SKM-1 treated with dmso at 0.1 percent for 144 hours (cell line): Measurements from ENCODE around the gene ARID3B.

ENCODE experiments used
- DNase-seq: peaks from one replicate; lab custom pipeline; 2025; ENCODE audit not compliant: unreplicated experiment; lab: John Stamatoyannopoulos, UW

ARID3B gene

DNA sequence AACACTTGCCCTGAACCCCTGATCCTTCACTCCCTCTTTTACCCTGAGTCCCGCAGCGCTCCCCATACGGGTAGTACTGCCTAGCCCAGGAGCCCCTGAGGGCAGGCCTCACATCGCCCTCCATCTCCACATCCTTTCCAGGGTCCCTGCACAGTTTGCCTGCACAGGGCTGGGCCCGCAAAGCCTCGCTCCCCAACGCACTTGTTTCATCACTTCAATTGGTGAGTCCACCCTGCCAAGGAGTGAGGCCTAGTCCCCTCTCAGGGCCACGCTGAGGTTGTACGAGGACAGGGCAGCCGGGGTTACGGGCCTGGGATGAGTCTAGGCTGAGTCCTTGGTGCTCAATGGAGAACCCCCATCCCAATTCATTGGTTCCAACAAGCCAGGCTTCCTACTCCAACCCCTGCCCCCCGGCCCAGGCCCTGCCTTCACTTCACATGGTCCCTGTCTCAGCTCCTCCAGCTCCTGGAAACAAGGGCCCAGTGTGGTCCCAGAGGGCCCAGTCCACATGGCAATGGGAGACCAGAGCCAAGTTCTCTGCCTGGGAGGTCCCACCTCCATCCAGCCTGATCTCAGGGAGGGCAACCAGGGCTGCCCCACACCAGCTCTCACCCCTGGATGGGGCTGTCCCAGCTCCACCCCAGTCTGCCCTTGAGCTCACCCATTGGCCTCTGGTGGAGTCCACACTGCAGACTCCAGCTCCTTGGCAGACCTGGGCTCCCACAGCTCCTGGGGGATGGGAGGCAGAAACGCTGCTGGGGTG, 62.2 kb downstream of the ARID3B start:
- no peak for DNase-seq

GRCh38 chr15:74603789-74604705, 63.0 kb downstream of the ARID3B start:
- DNase-seq, result no peak

DNA sequence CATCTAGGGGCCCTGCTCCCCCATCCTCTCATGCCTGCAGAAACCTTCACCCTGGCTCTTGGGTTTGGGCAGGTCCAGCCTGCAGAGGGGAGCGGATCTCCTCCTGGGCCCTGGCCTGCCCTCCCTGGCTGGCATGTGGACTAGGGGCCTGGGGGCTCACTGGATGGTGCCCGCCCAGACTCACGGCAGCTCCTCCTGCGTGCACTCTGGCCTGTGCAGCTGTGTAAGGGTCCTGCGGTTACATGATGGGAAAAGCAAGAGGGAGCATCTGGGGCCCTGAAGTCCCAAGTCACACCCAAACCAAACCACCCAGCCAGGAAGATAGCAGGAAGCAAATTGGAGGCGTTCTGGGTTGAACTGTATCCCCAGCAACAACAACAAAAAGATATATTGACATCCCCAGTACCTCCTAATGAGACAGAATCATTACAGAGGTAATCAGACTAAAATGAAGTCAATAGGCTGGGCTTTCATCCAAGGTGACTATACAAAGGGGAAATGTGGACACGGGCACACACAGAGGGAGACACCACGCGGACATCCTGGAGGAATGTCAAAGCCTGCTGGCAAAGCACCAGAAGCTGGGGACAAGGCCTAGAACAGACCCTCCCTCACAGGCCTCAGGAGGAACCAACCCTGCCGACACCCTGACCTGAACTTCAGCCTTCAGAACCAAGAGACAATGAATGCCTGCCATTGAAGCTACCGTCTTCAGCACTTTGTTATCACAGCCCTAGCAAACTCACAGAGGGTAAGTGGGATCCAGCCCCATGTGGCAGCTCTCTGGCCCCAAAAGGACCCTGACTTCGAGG, 64.2 kb downstream of the ARID3B start:
- DNase-seq, result no peak

GRCh38 chr15:74605795-74606150, 64.8 kb downstream of the ARID3B start:
- DNase-seq, result no peak

DNA sequence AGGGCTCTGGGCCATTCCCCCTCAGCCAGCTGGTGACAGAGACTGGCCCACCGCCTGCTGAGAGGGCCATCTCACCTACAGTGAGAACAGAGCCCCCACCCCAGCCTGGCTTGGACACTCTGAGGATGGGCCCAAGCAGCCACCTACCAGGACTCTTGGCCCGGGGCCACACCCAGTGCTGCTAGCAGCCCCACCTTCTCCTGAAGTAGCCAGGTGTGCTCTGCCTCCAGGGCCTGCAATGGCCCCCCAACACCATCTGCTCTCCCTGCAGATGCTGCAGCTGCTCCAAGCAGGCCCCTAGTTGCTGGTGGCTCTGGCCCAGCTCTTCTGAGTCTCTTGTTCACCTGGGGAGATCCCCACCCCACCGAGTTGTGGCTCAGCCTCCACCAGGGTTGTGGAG, 67.8 kb downstream of the ARID3B start:
- no peak for DNase-seq

- no peak for DNase-seq
Observed at GRCh38 chr15:74609938-74610301, 68.9 kb downstream of the ARID3B start.

DNA sequence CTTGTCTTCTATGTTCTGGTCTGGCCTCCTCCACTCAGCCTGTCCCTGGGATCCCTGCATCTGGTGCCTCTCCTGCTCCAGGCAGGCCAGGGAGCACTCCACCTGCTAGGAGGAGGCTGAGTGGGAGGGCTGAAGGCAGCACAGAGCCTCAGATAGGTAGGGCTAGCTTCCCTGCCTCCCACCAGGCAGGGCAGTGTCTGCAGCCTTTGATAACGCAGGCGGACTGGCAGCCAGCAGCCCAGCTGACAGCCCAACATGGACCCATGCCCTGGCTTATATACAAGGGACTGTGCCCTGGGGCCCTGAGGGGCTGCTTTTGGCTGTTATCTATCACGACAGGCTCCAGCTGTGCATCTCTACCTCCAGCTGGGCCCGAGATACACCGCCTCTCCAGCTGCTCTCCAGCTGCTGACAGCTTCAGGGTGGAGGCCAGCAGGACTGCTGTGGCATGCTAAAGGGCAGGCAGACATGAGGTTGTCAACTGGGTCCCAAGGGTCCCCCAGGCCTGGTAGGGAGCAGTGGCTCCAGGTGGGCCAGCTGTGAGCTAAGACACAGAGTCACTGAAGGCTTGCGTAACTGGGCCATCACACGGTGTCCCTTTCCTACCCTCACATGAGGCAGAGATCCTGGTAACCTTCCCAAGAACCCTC, 69.4 kb downstream of the ARID3B start:
- DNase-seq, result no peak

GRCh38 chr15:74611341-74611740, 70.3 kb downstream of the ARID3B start:
- no peak for DNase-seq

DNA sequence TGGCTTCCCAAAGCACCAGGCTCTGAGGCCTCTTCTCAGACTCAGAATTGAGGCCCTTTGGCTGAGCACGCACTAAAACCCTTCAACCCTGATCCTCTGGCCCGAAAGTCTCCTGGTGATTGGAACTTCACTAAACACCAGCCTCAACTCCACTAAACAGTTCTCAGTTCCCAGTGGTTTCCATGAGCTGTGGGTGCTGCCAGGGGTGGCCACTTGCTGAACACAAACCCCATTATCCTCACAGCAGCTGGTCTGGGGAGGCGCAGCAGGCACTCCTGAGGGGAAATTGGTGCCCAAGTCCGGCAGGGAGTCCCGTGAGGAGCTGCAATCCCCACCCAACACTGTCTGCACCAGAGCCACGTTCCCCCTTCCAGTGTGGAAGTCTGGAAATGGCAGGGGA, 70.8 kb downstream of the ARID3B start:
- no peak for DNase-seq

DNA sequence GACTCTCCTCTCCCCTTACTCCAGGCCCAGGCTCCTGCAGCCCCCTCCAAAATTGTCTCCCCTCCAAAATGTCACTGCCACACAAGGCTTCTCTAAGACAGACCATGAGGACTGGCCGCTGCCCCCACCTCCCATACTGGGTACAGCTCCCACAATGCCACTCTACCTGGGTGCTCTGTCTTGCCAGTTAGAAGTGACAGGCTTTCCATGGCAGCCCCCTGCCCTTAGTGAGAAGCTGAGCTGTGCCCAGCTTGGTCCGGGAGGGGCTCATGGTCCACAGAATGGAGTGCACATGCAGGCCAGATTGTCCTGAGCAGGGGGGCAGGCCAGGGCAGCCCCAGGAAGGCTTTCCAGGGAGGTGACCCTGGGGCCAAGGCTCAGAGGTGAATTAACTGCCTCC, 71.7 kb downstream of the ARID3B start:
- DNase-seq, result no peak

- DNase-seq, result no peak
Observed at GRCh38 chr15:74613089-74613952, 72.3 kb downstream of the ARID3B start.

DNA sequence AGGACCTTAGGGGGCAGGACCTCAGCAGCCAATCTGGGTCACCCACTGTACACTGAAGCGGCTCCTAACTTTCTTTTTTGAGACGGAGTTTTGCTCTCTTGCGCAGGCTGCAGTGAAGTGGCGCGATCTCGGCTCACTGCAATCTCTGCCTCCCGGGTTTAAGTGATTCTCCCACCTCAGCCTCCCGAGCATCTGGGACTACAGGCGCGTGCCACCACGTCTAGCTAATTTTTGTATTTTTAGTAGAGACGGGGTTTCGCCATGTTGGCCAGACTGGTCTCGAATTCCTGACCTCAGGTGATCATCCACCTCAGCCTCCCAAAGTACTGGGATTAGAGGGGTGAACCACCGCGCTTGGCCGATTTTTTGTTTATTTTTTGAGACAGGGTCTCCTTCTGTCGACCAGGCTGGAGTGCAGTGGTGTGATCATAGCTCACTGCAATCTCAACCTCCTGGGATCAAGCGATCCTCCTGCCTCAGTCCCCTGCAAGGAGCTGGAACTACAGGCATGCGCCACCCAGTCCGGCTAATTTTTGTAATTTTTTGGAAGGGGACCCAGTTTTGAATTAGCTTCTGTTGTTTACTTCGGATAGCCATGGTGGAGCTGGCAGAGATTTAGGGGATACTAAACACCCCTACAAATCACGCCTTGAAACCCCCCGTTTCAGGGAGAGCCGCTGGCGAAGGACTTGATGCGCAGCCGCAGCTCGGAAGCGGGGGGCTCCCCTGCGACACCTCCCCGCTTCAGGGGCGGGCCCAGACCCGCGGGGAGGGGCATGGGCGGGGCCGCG, 73.1 kb downstream of the ARID3B start:
- no peak for DNase-seq

GRCh38 chr15:74614744-74615507, 73.9 kb downstream of the ARID3B start:
- peak; percentile 14 for DNase-seq

DNA sequence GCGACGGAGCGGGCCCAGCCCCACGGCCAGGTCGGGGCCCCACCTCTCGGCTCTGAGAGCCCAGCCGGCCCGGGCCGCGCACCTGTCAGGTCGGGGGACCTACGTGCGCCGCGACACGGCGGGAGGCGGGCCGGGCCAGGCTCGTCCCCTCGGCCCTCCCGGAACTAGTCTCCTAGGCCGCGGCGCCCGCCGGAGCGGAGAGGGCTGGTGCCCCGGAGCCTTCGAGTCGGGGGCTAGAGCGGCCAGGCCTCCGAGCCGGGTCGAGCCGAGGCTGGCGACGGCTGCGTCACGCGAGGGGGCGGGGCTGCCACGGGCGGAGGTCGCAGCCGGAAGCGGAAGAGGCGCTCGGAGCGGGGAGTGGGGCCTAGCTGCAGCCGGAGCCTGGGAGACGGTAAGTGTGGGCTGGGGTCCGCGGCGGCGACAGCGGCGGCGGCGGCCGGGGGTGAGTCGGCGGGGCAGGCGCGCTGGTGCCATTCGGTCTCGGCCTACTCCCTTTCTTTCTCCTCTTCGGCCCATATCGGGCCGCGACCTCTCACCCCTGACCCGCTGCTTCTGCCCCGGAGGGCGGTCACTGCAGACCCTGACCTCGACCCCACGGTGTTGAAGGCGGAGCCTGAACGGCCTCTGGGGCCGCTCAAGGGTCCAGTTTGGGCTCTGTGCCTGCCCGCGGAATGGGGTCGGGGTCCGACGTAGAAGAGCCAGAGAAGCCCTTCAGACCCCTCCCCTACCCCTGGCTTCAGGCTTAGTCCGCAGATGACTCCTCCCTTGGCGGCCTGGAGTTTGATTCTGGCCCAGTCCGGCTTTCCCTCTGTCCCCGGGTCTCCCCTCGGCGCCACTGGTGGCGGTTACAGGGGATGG, 74.7 kb downstream of the ARID3B start, which contains the start of gene CLK3:
Gene CLK3, plus strand, starts transcription at position 329 of the 858 bp plus-strand sequence. CDS start 3,361 bp downstream, outside the sequence.
- peak; percentile 92 for DNase-seq

- DNase-seq, result peak; percentile 58
Observed at GRCh38 chr15:74616366-74616939, 75.4 kb downstream of the ARID3B start.

DNA sequence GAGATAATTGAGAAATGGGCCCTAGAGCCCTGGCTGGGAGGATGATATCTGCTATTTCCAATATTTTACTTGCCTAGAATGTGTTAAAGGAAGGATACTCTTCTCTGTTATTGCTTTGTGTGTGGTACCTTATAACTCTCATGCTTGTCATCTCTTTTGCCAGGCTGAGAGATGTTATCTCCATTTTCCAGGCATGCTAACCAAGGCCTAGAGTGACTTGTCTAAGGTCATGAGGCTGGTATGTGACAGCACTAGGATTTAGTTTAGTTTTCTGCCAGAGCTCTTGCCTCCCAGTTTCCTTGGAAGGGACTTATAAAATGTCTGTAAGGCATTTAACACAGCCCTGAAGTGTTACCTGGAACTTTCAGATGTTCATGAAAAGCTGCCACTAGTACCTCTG, 76.0 kb downstream of the ARID3B start:
- no peak for DNase-seq
